ENCODE results near the gene HAGHL. TPM values are rescaled to one million over a fixed set of nuclear protein-coding genes. Genes with fewer than 3 reads are reported as not detected.

Gene HAGHL
- total and polyA plus RNA-seq, 2 experiments from 2014 or later = 21.6 to 35.3 TPM

DNA sequence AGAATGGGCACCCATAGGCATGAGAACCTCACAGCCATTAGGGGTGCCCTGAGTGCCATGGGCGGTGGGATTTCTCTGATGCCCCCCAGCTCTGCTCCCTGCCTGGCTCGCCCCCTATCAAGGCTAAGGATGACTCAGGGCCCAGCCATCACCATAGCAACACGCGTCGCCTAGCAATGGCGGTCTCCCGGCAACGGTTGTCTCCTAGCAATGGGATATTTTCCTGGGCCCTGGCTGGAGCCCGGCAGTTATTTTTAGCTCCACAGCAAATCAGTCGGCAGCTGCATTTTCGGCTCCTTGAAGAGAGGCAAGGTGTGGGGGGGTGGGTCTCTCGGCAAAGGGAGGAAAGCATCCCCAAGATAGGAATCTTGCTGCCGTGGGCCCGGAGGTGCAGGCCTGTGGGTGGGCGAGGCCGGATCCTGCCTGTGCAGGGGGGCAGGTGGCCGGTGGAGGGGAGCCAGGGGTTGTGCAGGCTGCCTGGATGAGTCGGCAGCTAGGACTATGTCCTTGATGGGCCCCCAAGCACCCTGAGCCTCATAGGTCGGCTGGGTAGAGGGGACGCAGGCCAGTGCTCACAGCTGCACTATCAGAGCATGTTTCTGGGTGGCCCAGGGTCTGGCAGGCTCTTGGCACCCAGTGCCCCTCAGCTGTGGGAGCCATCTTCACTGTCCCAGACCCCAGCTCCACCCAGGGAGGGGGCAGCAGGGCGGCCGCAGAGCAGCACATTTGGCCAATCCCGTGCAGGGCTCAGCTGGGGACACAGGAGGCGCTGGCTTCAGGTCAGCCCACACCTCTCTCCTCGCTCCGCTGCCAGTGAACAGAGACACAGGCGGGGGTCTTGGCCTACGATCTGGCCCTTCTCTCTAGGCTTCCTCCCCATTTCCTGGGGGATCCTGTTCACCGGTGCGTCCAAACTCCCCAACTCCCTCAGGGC, 17.1 kb upstream of the HAGHL start:
- no peaks in the 10 kb centered on the region; the same call in 2 of the 3 replicates for H3K4me1 Mint-ChIP-seq
- H3F3A ChIP-seq (replicated peaks; ENCODE audit: low read depth) = 0 out of 2 replicates have a peak, but pooled peaks cover 6% of the 10 kb centered on the region
- peak; percentile 3; the same call in 2 of the 3 replicates for ATAC-seq
- H3K4me3 ChIP-seq = no peak overlapping the region
- no peak overlapping the region for H3K4me2 ChIP-seq
- no peaks in the 10 kb centered on the region for H3K4me1 ChIP-seq (ENCODE audit: insufficient read depth)
- no peak overlapping the region for H2AFZ ChIP-seq
- H3K9me3 Mint-ChIP-seq = peaks cover 4% of the 10 kb centered on the region; the same call in 1 of the 3 replicates
- peak; percentile 79 for DNase-seq (ENCODE audit: low spot score)
- H3K36me3 Mint-ChIP-seq (ENCODE audit: low read depth) = no peaks in the 10 kb centered on the region
- no peak for TF ChIP-seq ZNF114 (CRISPR knock-in tag; IDR thresholded peaks at IDR 0.05)
- 0 out of 4 replicates have a peak, but pooled peaks of 1 of the 2 experiments have one; percentile 13 for TF ChIP-seq CTCF (conservative IDR thresholded peaks at IDR 0.05; ENCODE audit: low read depth in 2 of 2)
- peaks cover 57% of the 10 kb centered on the region for H3K27me3 Mint-ChIP-seq (ENCODE audit: insufficient read depth, low read depth, poor library complexity)
- H4K20me1 ChIP-seq (replicated peaks; ENCODE audit: insufficient read depth) = no peaks in the 10 kb centered on the region
- no peaks in the 10 kb centered on the region for H3K9me2 ChIP-seq (ENCODE audit: insufficient read depth)
- H3K79me2 ChIP-seq (replicated peaks; ENCODE audit: insufficient read depth) = no peaks in the 10 kb centered on the region
- H3K27ac Mint-ChIP-seq = no peak overlapping the region
- H3K27me3 ChIP-seq (ENCODE audit: insufficient read depth) = peaks cover 68% of the 10 kb centered on the region
- H3K4me3 Mint-ChIP-seq = no peak overlapping the region; the same call in 2 of the 3 replicates
- H3K27ac ChIP-seq (ENCODE audit: low read depth) = no peak overlapping the region
- no peaks in the 10 kb centered on the region for H3K36me3 ChIP-seq (ENCODE audit: insufficient read depth)

DNA sequence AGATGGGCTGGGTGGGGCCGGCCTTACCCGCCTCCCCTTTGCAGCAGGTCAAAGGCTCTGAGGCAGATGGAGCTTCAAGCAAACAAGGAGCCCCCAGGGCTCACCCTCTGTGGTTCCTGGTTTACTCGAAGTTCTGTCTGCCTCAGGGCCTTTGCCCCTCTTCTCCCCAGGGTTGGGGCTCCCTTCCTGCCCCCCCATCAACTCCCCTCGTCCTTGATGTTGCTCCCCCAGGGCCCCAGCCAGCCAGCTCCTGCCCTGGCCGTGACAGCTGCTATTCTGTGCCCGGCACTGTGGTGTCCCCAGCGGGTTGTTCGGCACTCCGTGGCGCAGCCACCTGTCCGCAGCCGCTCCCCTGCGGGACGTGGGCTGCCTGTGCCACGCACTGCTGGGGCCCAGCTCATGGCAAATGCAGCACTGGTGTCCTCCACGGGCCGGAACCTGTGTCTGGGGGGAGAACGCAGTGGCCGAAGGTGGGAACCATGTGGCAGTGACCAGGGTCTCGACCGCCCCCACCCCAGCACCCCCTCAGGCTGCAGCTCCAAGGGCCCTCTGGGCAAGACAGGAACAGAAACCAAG, 16.3 kb upstream of the HAGHL start:
- Histone ChIP-seq H3K36me3 (ENCODE audit: insufficient read depth) (no peaks in the 10 kb centered on the region), H3K9me2 (ENCODE audit: insufficient read depth) (no peaks in the 10 kb centered on the region), H4K20me1 (replicated peaks; ENCODE audit: insufficient read depth) (no peaks in the 10 kb centered on the region), H3K79me2 (replicated peaks; ENCODE audit: insufficient read depth) (no peaks in the 10 kb centered on the region), H3K4me3 (no peak overlapping the region), H2AFZ (no peak overlapping the region), H3K27me3 (ENCODE audit: insufficient read depth) (peaks cover 68% of the 10 kb centered on the region), H3K4me1 (ENCODE audit: insufficient read depth) (no peaks in the 10 kb centered on the region), H3K4me2 (no peak overlapping the region), H3F3A (replicated peaks; ENCODE audit: low read depth) (0 out of 2 replicates have a peak, but pooled peaks cover 6% of the 10 kb centered on the region), H3K27ac (ENCODE audit: low read depth) (no peak overlapping the region)
- Mint-ChIP-seq H3K4me1 (no peaks in the 10 kb centered on the region; the same call in 2 of the 3 replicates), H3K27me3 (ENCODE audit: insufficient read depth, low read depth, poor library complexity) (peaks cover 56% of the 10 kb centered on the region), H3K9me3 (peaks cover 4% of the 10 kb centered on the region; the same call in 1 of the 3 replicates), H3K4me3 (no peak overlapping the region; the same call in 2 of the 3 replicates), H3K27ac (no peak overlapping the region), H3K36me3 (ENCODE audit: low read depth) (no peaks in the 10 kb centered on the region)
- ATAC-seq (no peak), DNase-seq (ENCODE audit: low spot score) (no peak)
- TF ChIP-seq NANOG (IDR thresholded peaks at IDR 0.05; ENCODE audit: borderline replicate concordance) (no peak), CTCF (conservative IDR thresholded peaks at IDR 0.05; ENCODE audit: low read depth in 2 of 2) (no peak), JUNB (IDR thresholded peaks at IDR 0.05; ENCODE audit: unreplicated experiment) (no peak), ZNF331 (CRISPR knock-in tag; IDR thresholded peaks at IDR 0.05; ENCODE audit: low read depth) (no peak), EZH2phosphoT487 (IDR thresholded peaks at IDR 0.05; ENCODE audit: unreplicated experiment) (no peak)
- TF ChIP-seq, protein P1, sequence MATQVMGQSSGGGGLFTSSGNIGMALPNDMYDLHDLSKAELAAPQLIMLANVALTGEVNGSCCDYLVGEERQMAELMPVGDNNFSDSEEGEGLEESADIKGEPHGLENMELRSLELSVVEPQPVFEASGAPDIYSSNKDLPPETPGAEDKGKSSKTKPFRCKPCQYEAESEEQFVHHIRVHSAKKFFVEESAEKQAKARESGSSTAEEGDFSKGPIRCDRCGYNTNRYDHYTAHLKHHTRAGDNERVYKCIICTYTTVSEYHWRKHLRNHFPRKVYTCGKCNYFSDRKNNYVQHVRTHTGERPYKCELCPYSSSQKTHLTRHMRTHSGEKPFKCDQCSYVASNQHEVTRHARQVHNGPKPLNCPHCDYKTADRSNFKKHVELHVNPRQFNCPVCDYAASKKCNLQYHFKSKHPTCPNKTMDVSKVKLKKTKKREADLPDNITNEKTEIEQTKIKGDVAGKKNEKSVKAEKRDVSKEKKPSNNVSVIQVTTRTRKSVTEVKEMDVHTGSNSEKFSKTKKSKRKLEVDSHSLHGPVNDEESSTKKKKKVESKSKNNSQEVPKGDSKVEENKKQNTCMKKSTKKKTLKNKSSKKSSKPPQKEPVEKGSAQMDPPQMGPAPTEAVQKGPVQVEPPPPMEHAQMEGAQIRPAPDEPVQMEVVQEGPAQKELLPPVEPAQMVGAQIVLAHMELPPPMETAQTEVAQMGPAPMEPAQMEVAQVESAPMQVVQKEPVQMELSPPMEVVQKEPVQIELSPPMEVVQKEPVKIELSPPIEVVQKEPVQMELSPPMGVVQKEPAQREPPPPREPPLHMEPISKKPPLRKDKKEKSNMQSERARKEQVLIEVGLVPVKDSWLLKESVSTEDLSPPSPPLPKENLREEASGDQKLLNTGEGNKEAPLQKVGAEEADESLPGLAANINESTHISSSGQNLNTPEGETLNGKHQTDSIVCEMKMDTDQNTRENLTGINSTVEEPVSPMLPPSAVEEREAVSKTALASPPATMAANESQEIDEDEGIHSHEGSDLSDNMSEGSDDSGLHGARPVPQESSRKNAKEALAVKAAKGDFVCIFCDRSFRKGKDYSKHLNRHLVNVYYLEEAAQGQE (IDR thresholded peaks at IDR 0.05; ENCODE audit: unreplicated experiment) = no peak
